Neural cell (in vitro differentiated cells): ENCODE measurements around the gene NSUN6. TPM values are rescaled to one million over a fixed set of nuclear protein-coding genes. Genes with fewer than 3 reads are reported as not detected.

ENCODE experiments used
- H2AFZ ChIP-seq: fragments of 200-600, 300-800 bp; sonication (generic), shearing (Covaris generic); 2 replicates; pipeline ENCODE4 v1.6.0; 2014; ENCODE audit warnings: low read depth, mild to moderate bottlenecking, antibody characterized with exemption, low read length, moderate library complexity
- H3F3A ChIP-seq: fragments of 200-600 bp; shearing (Covaris generic); 2 replicates; pipeline ENCODE4 v1.6.1; 2016; ENCODE audit warnings: mild to moderate bottlenecking, moderate library complexity, mixed read lengths, antibody characterized with exemption, low read length; ENCODE audit not compliant: insufficient read depth, poor library complexity, severe bottlenecking
- H3K27ac ChIP-seq: fragments of 200-600, 300-800 bp; sonication (generic), shearing (Covaris generic); 2 replicates; pipeline ENCODE4 v1.5.1; 2014; ENCODE audit warnings: mild to moderate bottlenecking, low read length, moderate library complexity
- H3K27me3 ChIP-seq: fragments of 300-800, 200-600 bp; sonication (generic), shearing (Covaris generic); 2 replicates; pipeline ENCODE4 v1.6.0; 2014; ENCODE audit warnings: mild to moderate bottlenecking, low read depth, low read length, moderate library complexity; ENCODE audit not compliant: insufficient read depth
- H3K36me3 ChIP-seq: fragments of 300-800, 200-600 bp; sonication (generic), shearing (Covaris generic); 2 replicates; pipeline ENCODE4 v1.5.1; 2014; ENCODE audit warnings: mild to moderate bottlenecking, antibody characterized with exemption, low read length, moderate library complexity; ENCODE audit not compliant: insufficient read depth
- H3K4me2 ChIP-seq: fragments of 300-800, 200-600 bp; sonication (generic), shearing (Covaris generic); 2 replicates; pipeline ENCODE4 v1.6.0; 2014; ENCODE audit warnings: mild to moderate bottlenecking, low read length
- H3K4me3 ChIP-seq: fragments of 300-800, 200-600 bp; sonication (generic), shearing (Covaris generic); 2 replicates; pipeline ENCODE4 v1.5.1; 2014; ENCODE audit warnings: mild to moderate bottlenecking, low read length, moderate library complexity
- H3K79me2 ChIP-seq: fragments of 200-600 bp; shearing (Covaris generic); replicated peaks from 2 replicates; pipeline ENCODE4 v1.6.0; 2014; ENCODE audit warnings: mild to moderate bottlenecking, low read length, moderate library complexity; ENCODE audit not compliant: insufficient read depth
- H3K9ac ChIP-seq: fragments of 300-800, 200-600 bp; sonication (generic), shearing (Covaris generic); 2 replicates; pipeline ENCODE4 v1.6.1; 2016; ENCODE audit warnings: mild to moderate bottlenecking, low read length, mixed read lengths
- H3K9me2 ChIP-seq: fragments of 200-600 bp; shearing (Covaris generic); 2 replicates; pipeline ENCODE4 v1.6.1; 2016; ENCODE audit warnings: mild to moderate bottlenecking, low read length, mixed read lengths; ENCODE audit not compliant: insufficient read depth
- H3K9me3 ChIP-seq: fragments of 200-600, 300-800 bp; sonication (generic), shearing (Covaris generic); 2 replicates; pipeline ENCODE4 v1.6.1; 2016; ENCODE audit warnings: mild to moderate bottlenecking, mixed run types, low read length, moderate library complexity, mixed read lengths
- H4K20me1 ChIP-seq: fragments of 200-600 bp; shearing (Covaris generic); 2 replicates; pipeline ENCODE4 v1.6.1; 2016; ENCODE audit warnings: mild to moderate bottlenecking, mixed run types; ENCODE audit not compliant: insufficient read depth
- CTCF ChIP-seq: fragments of 450-650 bp; IDR thresholded peaks from 2 replicates; pipeline ENCODE4 v1.5.1; 2014; ENCODE audit warnings: antibody characterized with exemption, mild to moderate bottlenecking, moderate library complexity; ENCODE audit not compliant: poor library complexity, severe bottlenecking
- EP300 ChIP-seq: fragments of 450-650 bp; conservative IDR thresholded peaks from 2 replicates; pipeline ENCODE4 v1.6.1; 2014; ENCODE audit warnings: antibody characterized with exemption, mild to moderate bottlenecking, moderate library complexity; ENCODE audit not compliant: poor library complexity, severe bottlenecking
- EZH2 ChIP-seq: fragments of 200-600, 300-800 bp; shearing (Covaris generic), sonication (generic); IDR thresholded peaks from 2 replicates; pipeline ENCODE4 v1.6.1; 2014; ENCODE audit warnings: antibody characterized with exemption, low read length, borderline replicate concordance, mild to moderate bottlenecking; ENCODE audit not compliant: insufficient read depth, poor library complexity, severe bottlenecking
- MXI1 ChIP-seq: fragments of 450-650 bp; conservative IDR thresholded peaks from 2 replicates; pipeline ENCODE4 v1.6.1; 2014; ENCODE audit warnings: antibody characterized with exemption, mild to moderate bottlenecking; ENCODE audit not compliant: poor library complexity, severe bottlenecking
- POLR2AphosphoS5 ChIP-seq: IDR thresholded peaks from 2 replicates; pipeline ENCODE4 v1.6.1; 2012
- RAD21 ChIP-seq: fragments of 450-650 bp; conservative IDR thresholded peaks from 2 replicates; pipeline ENCODE4 v1.6.1; 2014; ENCODE audit warnings: antibody characterized with exemption, mild to moderate bottlenecking, moderate library complexity
- REST ChIP-seq: IDR thresholded peaks from 2 replicates; pipeline ENCODE4 v1.6.1; 2012; ENCODE audit warnings: borderline replicate concordance
- SMC3 ChIP-seq: fragments of 450-650 bp; conservative IDR thresholded peaks from 2 replicates; pipeline ENCODE4 v1.6.1; 2014; ENCODE audit warnings: antibody characterized with exemption, mild to moderate bottlenecking, moderate library complexity; ENCODE audit not compliant: poor library complexity
- TAF1 ChIP-seq: IDR thresholded peaks from 2 replicates; pipeline ENCODE4 v1.6.1; 2012; ENCODE audit warnings: low read depth
- polyA plus RNA-seq: library from polyadenylated mRNA; depleted of rRNA; stranded (reverse); fragments of >200 nt; gene quantifications from 2 replicates; pipeline ENCODE4 v1.2.3, GENCODE V29; 2014

The NSUN6 gene
- polyA plus RNA-seq, 1 donor from 2014 or later = 74.6 TPM

DNA sequence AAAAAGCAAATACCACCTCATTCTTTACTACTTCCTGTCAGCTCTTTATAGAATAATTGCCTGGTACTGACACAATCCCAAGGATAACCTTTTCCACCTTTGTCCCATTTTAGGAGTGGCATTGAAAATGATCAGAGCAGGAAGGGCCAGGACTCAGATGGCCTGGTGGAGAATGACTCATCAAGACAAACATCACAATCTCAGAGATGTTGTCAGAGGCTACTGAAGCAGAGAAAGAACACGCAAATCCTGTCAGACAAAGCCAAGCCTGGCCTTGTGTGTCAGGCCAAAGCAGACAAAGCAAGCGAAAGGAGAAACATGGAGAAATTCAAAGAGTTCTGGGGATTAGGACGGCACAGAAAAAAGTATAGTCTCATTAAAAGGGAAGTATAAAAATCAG is 40.9 kb downstream of the NSUN6 start:
- no peak overlapping the region for H2AFZ ChIP-seq
- no peak overlapping the region for H3K4me3 ChIP-seq
- no peaks in the 10 kb centered on the region for H4K20me1 ChIP-seq
- no peaks in the 10 kb centered on the region for H3K9me2 ChIP-seq
- H3K27ac ChIP-seq = no peak overlapping the region
- no peak for TF ChIP-seq EZH2
- no peak for TF ChIP-seq SMC3
- TF ChIP-seq TAF1 = no peak
- H3K36me3 ChIP-seq = no peaks in the 10 kb centered on the region
- no peaks in the 10 kb centered on the region for H3F3A ChIP-seq
- H3K4me2 ChIP-seq = no peak overlapping the region
- no peaks in the 10 kb centered on the region for H3K27me3 ChIP-seq
- H3K79me2 ChIP-seq = no peaks in the 10 kb centered on the region
- no peak overlapping the region for H3K9ac ChIP-seq
- no peaks in the 10 kb centered on the region for H3K9me3 ChIP-seq

DNA sequence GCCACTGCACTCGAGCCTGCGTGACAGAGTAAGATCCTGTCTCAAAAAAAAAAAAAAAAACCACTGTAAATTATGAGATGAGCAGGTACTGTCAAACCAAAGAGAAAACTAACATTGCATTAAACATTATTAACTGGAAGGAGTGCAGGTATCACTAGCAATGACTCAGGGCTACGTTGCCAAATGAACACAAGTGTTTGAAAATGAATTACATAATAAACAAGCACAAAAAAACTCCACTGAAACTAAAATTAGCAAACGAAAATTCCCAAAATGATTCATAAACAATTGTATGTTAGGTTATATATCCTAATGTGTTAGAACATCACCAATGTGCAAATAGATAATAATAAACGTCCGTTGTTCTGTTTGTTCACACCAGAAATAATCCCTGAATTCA is 42.8 kb downstream of the NSUN6 start:
- Histone ChIP-seq H2AFZ (no peak overlapping the region), H3K36me3 (no peaks in the 10 kb centered on the region), H3K79me2 (no peaks in the 10 kb centered on the region), H3K9ac (no peak overlapping the region), H3K9me2 (no peaks in the 10 kb centered on the region), H3K4me2 (no peak overlapping the region), H4K20me1 (no peaks in the 10 kb centered on the region), H3K9me3 (no peaks in the 10 kb centered on the region), H3K4me3 (no peak overlapping the region), H3F3A (no peaks in the 10 kb centered on the region), H3K27ac (no peak overlapping the region), H3K27me3 (no peaks in the 10 kb centered on the region)
- TF ChIP-seq RAD21 = no peak

GRCh38 chr10:18607503-18608378 is 43.6 kb downstream of the NSUN6 start:
- Histone ChIP-seq H3K79me2 (no peaks in the 10 kb centered on the region), H3K27me3 (no peaks in the 10 kb centered on the region), H3K9ac (no peak overlapping the region), H3K9me2 (no peaks in the 10 kb centered on the region), H3F3A (no peaks in the 10 kb centered on the region), H3K9me3 (no peaks in the 10 kb centered on the region), H2AFZ (no peak overlapping the region), H3K4me2 (no peak overlapping the region), H3K36me3 (no peaks in the 10 kb centered on the region), H4K20me1 (no peaks in the 10 kb centered on the region), H3K4me3 (no peak overlapping the region), H3K27ac (no peak overlapping the region)
- no peak for TF ChIP-seq EP300
- no peak for TF ChIP-seq MXI1
- TF ChIP-seq RAD21 = no peak
- TF ChIP-seq TAF1 = no peak
- no peak for TF ChIP-seq REST
- TF ChIP-seq CTCF = no peak
- no peak for TF ChIP-seq EZH2
- TF ChIP-seq SMC3 = no peak
- no peak for TF ChIP-seq POLR2AphosphoS5
